WTC11 (cell line): Measurements from ENCODE around the gene PLIN5. TPM values are rescaled to one million over a fixed set of nuclear protein-coding genes. Genes with fewer than 3 reads are reported as not detected.
A peak's percentile ranks its signal among the peaks of the same experiment; 100 is the strongest.

Experiments
- ATAC-seq: fragments of 200-7000 bp; cut with Tn5 transposase; 2 replicates; pipeline ENCODE4 v1.10.0; 2021; ENCODE audit warnings: mild to moderate bottlenecking, moderate library complexity
- CTCF ChIA-PET: fragments of 300-600 bp; sonication (Branson Sonifier 250); formaldehyde crosslinking; loops from one replicate; lab custom pipeline; 2021; ENCODE audit warnings: antibody characterized with exemption; lab: Charles Lee
- POLR2A ChIA-PET: fragments of 350-600 bp; sonication (Branson Sonifier 250); formaldehyde crosslinking; loops from one replicate; lab custom pipeline; 2021; ENCODE audit warnings: antibody characterized with exemption; lab: Charles Lee
- DNase-seq: peaks from one replicate; pipeline ENCODE4 v3.0.0; 2021; ENCODE audit warnings: low spot score
- H3K27ac Mint-ChIP-seq: 2 replicates; pipeline ENCODE4 v1.8.0; 2021; ENCODE audit warnings: mixed read lengths
- H3K27me3 Mint-ChIP-seq: 2 replicates; pipeline ENCODE4 v1.8.0; 2021; ENCODE audit warnings: low read depth, mild to moderate bottlenecking, moderate library complexity, mixed read lengths
- H3K36me3 Mint-ChIP-seq: 2 replicates; pipeline ENCODE4 v1.8.0; 2021; ENCODE audit warnings: mixed read lengths
- H3K4me1 Mint-ChIP-seq: 2 replicates; pipeline ENCODE4 v1.8.0; 2022; ENCODE audit warnings: mixed read lengths
- H3K4me3 Mint-ChIP-seq: 2 replicates; pipeline ENCODE4 v1.8.0; 2021; ENCODE audit warnings: mild to moderate bottlenecking, moderate library complexity, mixed read lengths
- H3K9me3 Mint-ChIP-seq: 2 replicates; pipeline ENCODE4 v1.8.0; 2021; ENCODE audit warnings: mixed read lengths
- CREB1 ChIP-seq: sonication (generic); formaldehyde crosslinking; IDR thresholded peaks from 2 replicates; pipeline ENCODE4 v1.8.0; 2023; ENCODE audit warnings: mild to moderate bottlenecking, missing genetic modification reagents
- EMX1 ChIP-seq: fragments of 250-450 bp; sonication (Bioruptor Pico); IDR thresholded peaks from 2 replicates; pipeline ENCODE4 v1.8.0; 2021; ENCODE audit warnings: mild to moderate bottlenecking
- FOXP1 ChIP-seq: sonication (generic); formaldehyde crosslinking; IDR thresholded peaks from 2 replicates; pipeline ENCODE4 v1.8.0; 2022; ENCODE audit warnings: missing genetic modification reagents, mild to moderate bottlenecking, moderate library complexity, borderline replicate concordance
- IRF2 ChIP-seq: sonication (generic); formaldehyde crosslinking; IDR thresholded peaks from 2 replicates; pipeline ENCODE4 v1.8.0; 2022; ENCODE audit warnings: low read depth, missing genetic modification reagents, borderline replicate concordance
- JUN ChIP-seq: sonication (generic); formaldehyde crosslinking; IDR thresholded peaks from 2 replicates; pipeline ENCODE4 v1.8.0; 2023; ENCODE audit warnings: mild to moderate bottlenecking, missing genetic modification reagents
- NFYB ChIP-seq: sonication (generic); formaldehyde crosslinking; conservative IDR thresholded peaks from 2 replicates; pipeline ENCODE4 v1.8.0; 2022; ENCODE audit warnings: low read depth, missing genetic modification reagents
- SMAD3 ChIP-seq: sonication (generic); formaldehyde crosslinking; IDR thresholded peaks from 2 replicates; pipeline ENCODE4 v1.8.0; 2022; ENCODE audit warnings: missing genetic modification reagents, mild to moderate bottlenecking, borderline replicate concordance
- TCF7 ChIP-seq: sonication (generic); formaldehyde crosslinking; IDR thresholded peaks from 2 replicates; pipeline ENCODE4 v1.8.0; 2022; ENCODE audit warnings: mild to moderate bottlenecking, low read depth, missing genetic modification reagents, moderate library complexity
- total RNA-seq: library from RNA; stranded (reverse); gene quantifications from 3 replicates; pipeline ENCODE4 v1.2.3, GENCODE V29; 2021
- TF ChIP-seq, protein P1 (sequence below): sonication (generic); formaldehyde crosslinking; IDR thresholded peaks from 2 replicates; pipeline ENCODE4 v1.8.0; 2022; ENCODE audit warnings: mild to moderate bottlenecking, missing genetic modification reagents
- TF ChIP-seq, protein P2 (sequence below): sonication (generic); formaldehyde crosslinking; IDR thresholded peaks from 2 replicates; pipeline ENCODE4 v1.8.1; 2023; ENCODE audit warnings: mild to moderate bottlenecking, missing genetic modification reagents
- TF ChIP-seq, protein P3 (sequence below): sonication (generic); formaldehyde crosslinking; IDR thresholded peaks from 2 replicates; pipeline ENCODE4 v1.8.0; 2022; ENCODE audit warnings: mild to moderate bottlenecking, missing genetic modification reagents
- TF ChIP-seq, protein P4 (sequence below): sonication (generic); formaldehyde crosslinking; IDR thresholded peaks from 2 replicates; pipeline ENCODE4 v1.8.0; 2022; ENCODE audit warnings: missing genetic modification reagents
- TF ChIP-seq, protein P5 (sequence below): fragments of 250-450 bp; sonication (Bioruptor Pico); IDR thresholded peaks from 2 replicates; pipeline ENCODE4 v1.8.0; 2021; ENCODE audit warnings: mild to moderate bottlenecking
- TF ChIP-seq, protein P6 (sequence below): fragments of 250-450 bp; sonication (Bioruptor Pico); conservative IDR thresholded peaks from 2 replicates; pipeline ENCODE4 v1.9.0; 2021; ENCODE audit warnings: mild to moderate bottlenecking

Gene PLIN5
- total RNA-seq, 1 experiment from 2014 or later, result 3.9 TPM

DNA sequence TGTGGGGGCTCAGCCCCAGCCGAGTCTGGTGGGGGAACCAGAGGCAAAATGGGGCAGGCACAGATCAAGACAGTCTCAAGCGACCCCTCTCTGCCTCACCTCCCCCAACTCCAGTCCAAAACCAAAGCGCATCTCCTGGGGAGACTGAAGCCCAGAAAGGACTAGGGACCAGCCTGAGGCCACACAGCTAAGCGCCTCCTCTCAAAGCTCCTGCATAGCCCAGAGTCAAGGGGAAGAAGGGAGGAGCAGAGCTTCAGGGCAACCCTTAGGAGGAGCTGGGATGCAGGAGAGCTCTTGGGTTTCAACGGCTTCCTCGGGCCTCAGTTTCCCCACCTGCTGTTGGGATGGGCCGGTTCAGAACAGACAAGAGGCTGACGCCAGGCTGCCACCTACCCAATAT, 44.4 kb upstream of the PLIN5 start:
- DNase-seq, result no peak
- CTCF ChIA-PET, result interaction anchor here (0.5 to 3.6 kb wide), 12 partner anchors 7 to 57 kb away, joined by 3 to 32 read pairs (median 6); no protein-coding TSS in a partner anchor
- POLR2A ChIA-PET, result no interaction called here

More for the DNA sequence above, 44.4 kb upstream of the PLIN5 start:
- Mint-ChIP-seq H3K36me3 (no peaks in the 10 kb centered on the region), H3K9me3 (no peaks in the 10 kb centered on the region)
- ATAC-seq, result no peak
- TF ChIP-seq, protein P1, sequence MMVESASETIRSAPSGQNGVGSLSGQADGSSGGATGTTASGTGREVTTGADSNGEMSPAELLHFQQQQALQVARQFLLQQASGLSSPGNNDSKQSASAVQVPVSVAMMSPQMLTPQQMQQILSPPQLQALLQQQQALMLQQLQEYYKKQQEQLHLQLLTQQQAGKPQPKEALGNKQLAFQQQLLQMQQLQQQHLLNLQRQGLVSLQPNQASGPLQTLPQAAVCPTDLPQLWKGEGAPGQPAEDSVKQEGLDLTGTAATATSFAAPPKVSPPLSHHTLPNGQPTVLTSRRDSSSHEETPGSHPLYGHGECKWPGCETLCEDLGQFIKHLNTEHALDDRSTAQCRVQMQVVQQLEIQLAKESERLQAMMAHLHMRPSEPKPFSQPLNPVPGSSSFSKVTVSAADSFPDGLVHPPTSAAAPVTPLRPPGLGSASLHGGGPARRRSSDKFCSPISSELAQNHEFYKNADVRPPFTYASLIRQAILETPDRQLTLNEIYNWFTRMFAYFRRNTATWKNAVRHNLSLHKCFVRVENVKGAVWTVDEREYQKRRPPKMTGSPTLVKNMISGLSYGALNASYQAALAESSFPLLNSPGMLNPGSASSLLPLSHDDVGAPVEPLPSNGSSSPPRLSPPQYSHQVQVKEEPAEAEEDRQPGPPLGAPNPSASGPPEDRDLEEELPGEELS (CRISPR knock-in tag), result no peak
- no peak for TF ChIP-seq IRF2 (CRISPR knock-in tag)
- TF ChIP-seq, protein P2, sequence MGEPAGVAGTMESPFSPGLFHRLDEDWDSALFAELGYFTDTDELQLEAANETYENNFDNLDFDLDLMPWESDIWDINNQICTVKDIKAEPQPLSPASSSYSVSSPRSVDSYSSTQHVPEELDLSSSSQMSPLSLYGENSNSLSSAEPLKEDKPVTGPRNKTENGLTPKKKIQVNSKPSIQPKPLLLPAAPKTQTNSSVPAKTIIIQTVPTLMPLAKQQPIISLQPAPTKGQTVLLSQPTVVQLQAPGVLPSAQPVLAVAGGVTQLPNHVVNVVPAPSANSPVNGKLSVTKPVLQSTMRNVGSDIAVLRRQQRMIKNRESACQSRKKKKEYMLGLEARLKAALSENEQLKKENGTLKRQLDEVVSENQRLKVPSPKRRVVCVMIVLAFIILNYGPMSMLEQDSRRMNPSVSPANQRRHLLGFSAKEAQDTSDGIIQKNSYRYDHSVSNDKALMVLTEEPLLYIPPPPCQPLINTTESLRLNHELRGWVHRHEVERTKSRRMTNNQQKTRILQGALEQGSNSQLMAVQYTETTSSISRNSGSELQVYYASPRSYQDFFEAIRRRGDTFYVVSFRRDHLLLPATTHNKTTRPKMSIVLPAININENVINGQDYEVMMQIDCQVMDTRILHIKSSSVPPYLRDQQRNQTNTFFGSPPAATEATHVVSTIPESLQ (CRISPR knock-in tag), result no peak
- TF ChIP-seq JUN (CRISPR knock-in tag), result no peak
- TF ChIP-seq NFYB (CRISPR knock-in tag), result no peak
- TF ChIP-seq TCF7 (CRISPR knock-in tag), result no peak
- TF ChIP-seq, protein P3, sequence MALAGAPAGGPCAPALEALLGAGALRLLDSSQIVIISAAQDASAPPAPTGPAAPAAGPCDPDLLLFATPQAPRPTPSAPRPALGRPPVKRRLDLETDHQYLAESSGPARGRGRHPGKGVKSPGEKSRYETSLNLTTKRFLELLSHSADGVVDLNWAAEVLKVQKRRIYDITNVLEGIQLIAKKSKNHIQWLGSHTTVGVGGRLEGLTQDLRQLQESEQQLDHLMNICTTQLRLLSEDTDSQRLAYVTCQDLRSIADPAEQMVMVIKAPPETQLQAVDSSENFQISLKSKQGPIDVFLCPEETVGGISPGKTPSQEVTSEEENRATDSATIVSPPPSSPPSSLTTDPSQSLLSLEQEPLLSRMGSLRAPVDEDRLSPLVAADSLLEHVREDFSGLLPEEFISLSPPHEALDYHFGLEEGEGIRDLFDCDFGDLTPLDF (CRISPR knock-in tag), result no peak
- no peak for TF ChIP-seq CREB1 (CRISPR knock-in tag)
- TF ChIP-seq, protein P4, sequence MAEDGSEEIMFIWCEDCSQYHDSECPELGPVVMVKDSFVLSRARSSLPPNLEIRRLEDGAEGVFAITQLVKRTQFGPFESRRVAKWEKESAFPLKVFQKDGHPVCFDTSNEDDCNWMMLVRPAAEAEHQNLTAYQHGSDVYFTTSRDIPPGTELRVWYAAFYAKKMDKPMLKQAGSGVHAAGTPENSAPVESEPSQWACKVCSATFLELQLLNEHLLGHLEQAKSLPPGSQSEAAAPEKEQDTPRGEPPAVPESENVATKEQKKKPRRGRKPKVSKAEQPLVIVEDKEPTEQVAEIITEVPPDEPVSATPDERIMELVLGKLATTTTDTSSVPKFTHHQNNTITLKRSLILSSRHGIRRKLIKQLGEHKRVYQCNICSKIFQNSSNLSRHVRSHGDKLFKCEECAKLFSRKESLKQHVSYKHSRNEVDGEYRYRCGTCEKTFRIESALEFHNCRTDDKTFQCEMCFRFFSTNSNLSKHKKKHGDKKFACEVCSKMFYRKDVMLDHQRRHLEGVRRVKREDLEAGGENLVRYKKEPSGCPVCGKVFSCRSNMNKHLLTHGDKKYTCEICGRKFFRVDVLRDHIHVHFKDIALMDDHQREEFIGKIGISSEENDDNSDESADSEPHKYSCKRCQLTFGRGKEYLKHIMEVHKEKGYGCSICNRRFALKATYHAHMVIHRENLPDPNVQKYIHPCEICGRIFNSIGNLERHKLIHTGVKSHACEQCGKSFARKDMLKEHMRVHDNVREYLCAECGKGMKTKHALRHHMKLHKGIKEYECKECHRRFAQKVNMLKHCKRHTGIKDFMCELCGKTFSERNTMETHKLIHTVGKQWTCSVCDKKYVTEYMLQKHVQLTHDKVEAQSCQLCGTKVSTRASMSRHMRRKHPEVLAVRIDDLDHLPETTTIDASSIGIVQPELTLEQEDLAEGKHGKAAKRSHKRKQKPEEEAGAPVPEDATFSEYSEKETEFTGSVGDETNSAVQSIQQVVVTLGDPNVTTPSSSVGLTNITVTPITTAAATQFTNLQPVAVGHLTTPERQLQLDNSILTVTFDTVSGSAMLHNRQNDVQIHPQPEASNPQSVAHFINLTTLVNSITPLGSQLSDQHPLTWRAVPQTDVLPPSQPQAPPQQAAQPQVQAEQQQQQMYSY (CRISPR knock-in tag), result no peak
- TF ChIP-seq, protein P5, sequence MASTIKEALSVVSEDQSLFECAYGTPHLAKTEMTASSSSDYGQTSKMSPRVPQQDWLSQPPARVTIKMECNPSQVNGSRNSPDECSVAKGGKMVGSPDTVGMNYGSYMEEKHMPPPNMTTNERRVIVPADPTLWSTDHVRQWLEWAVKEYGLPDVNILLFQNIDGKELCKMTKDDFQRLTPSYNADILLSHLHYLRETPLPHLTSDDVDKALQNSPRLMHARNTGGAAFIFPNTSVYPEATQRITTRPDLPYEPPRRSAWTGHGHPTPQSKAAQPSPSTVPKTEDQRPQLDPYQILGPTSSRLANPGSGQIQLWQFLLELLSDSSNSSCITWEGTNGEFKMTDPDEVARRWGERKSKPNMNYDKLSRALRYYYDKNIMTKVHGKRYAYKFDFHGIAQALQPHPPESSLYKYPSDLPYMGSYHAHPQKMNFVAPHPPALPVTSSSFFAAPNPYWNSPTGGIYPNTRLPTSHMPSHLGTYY (CRISPR knock-in tag), result no peak
- no peak for TF ChIP-seq FOXP1 (CRISPR knock-in tag)
- TF ChIP-seq SMAD3 (CRISPR knock-in tag), result no peak
- TF ChIP-seq, protein P6, sequence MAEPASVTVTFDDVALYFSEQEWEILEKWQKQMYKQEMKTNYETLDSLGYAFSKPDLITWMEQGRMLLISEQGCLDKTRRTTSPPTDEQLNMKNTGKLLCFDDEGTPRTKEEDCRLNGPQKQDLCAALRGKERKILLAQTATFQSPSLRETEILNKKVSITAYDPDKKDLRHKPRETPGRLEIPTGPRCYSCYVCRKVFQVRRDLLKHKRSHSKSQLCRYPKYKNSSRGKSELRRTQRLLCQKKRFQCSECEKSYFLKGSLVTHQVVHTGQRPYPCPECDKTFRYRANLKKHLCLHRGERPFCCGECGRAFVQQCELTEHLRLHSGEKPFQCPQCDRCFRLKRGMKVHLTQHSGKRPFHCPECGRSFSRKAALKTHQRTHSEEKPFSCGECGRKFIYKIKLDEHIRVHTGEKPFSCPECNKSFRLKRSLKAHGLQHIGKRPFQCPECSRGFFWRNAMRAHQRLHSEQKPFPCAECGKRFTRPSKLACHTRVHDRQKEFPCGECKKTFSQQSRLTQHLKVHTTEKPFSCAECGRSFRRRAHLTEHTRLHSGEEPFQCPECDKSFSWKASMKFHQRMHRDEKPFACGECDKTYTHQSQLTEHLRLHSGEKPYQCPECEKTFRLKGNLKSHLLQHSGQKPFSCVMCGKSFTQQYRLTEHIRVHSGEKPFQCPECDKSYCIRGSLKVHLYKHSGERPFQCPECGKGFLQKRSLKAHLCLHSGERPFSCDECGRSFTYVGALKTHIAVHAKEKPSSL (CRISPR knock-in tag), result no peak
- no peak for TF ChIP-seq EMX1 (CRISPR knock-in tag)
- TF ChIP-seq, all 79 proteins: peak for 0
- Mint-ChIP-seq H3K27me3 (peaks cover 24% of the 10 kb centered on the region), H3K4me3 (peak overlapping the region; percentile 75), H3K4me1 (peaks cover 30% of the 10 kb centered on the region), H3K27ac (no peak overlapping the region)
